Neural cell (in vitro differentiated cells): ENCODE measurements around the gene OVAAL. TPM values are rescaled to one million over a fixed set of nuclear protein-coding genes. Genes with fewer than 3 reads are reported as not detected.

Source experiments
- polyA plus RNA-seq: library from polyadenylated mRNA; depleted of rRNA; stranded (reverse); fragments of >200 nt; gene quantifications from 2 replicates; pipeline ENCODE4 v1.2.3, GENCODE V29; 2014
- small RNA-seq, 3 experiments: library from RNA; depleted of rRNA; stranded (forward); fragments of <200 nt; gene quantifications; one replicate each; pipeline ENCODE3, GENCODE V24; 2012

Gene OVAAL
- polyA plus RNA-seq, 1 donor from 2014 or later, result not detected

Small RNAs within 50 kb of the gene (small RNA-seq; reads per million reads assigned to genes)
- gene RF00019, result 0 to 1.2 (median 0) reads per million in 3 experiments

Other genes starting within 250 kb of the OVAAL start
- 92.4 and 110 TPM in 2 replicates for gene ACBD6, start 56.4 kb upstream of the OVAAL start, polyA plus RNA-seq
- 174 and 185 TPM in 2 replicates for gene XPR1, start 73.1 kb downstream of the OVAAL start, polyA plus RNA-seq